Gastrocnemius medialis (tissue), 4 donors: ENCODE data around the gene IL15. TPM values are rescaled to one million over a fixed set of nuclear protein-coding genes. Genes with fewer than 3 reads are reported as not detected.
A peak's percentile ranks its signal among the peaks of the same experiment; 100 is the strongest.

Experiments
- ATAC-seq, 2 donors: fragments of 150-250 bp; one replicate each; pipeline ENCODE4 v1.9.1; 2016
- DNase-seq, 2 donors: peaks; one replicate each; pipeline ENCODE4 v3.0.0-alpha.2; 2019
- H3K27ac ChIP-seq, 4 donors: fragments of 200-600 bp; sonication (generic); 1 replicate in 1 of 4; 2 replicates in 3 of 4; pipeline ENCODE4 v1.5.1; 2016 to 2018; ENCODE audit warnings: mild to moderate bottlenecking in 2 of 4, moderate library complexity in 1 of 4
- H3K27me3 ChIP-seq, 3 donors: fragments of 200-600 bp; sonication (generic) in 2 of 3; 1 replicate in 1 of 3; 2 replicates in 2 of 3; pipeline versions ENCODE4 v1.5.1 to v1.6.0; 2016 to 2019; ENCODE audit warnings: mild to moderate bottlenecking in 1 of 3, moderate library complexity in 1 of 3
- H3K36me3 ChIP-seq, 2 donors: fragments of 200-600 bp; sonication (generic) in 1 of 2; one replicate each; pipeline ENCODE4 v1.5.1; 2017 to 2018
- H3K4me1 ChIP-seq, 2 donors: fragments of 200-600 bp; sonication (generic) in 1 of 2; one replicate each; pipeline ENCODE4 v1.5.1; 2016 to 2017; ENCODE audit warnings: mild to moderate bottlenecking in 2 of 2
- H3K4me3 ChIP-seq, 4 donors: fragments of 200-600 bp; sonication (generic) in 3 of 4; 1 replicate in 1 of 4; 2 replicates in 3 of 4; pipeline ENCODE4 v1.5.1; 2016 to 2019; ENCODE audit warnings: mild to moderate bottlenecking in 2 of 4
- H3K9me3 ChIP-seq, 3 donors: fragments of 200-600 bp; sonication (generic) in 2 of 3; 1 replicate in 1 of 3; 2 replicates in 2 of 3; pipeline ENCODE4 v1.5.1; 2016 to 2019
- CTCF ChIP-seq, 5 experiments: fragments of 450-650 bp in 3 of 5; fragments of 200-600 bp in 2 of 5; sonication (generic) in 2 of 5; IDR thresholded peaks in 4 of 5; conservative IDR thresholded peaks in 1 of 5; 1 replicate in 4 of 5; 2 replicates in 1 of 5; pipeline ENCODE4 v1.5.1; 2016 to 2019; ENCODE audit warnings: antibody characterized with exemption in 5 of 5, mild to moderate bottlenecking in 3 of 5, moderate library complexity in 3 of 5
- POLR2A ChIP-seq, 2 donors: fragments of 450-650 bp; IDR thresholded peaks; one replicate each; pipeline ENCODE4 v1.6.1; 2017; ENCODE audit warnings: antibody characterized with exemption in 2 of 2, mild to moderate bottlenecking in 2 of 2, moderate library complexity in 2 of 2
- in situ Hi-C, 4 donors: fragments of 200-750 bp; cut with MboI; loops; one replicate each; pipeline versions ENCODE4 v1.15.0 to v1.8.0; 2017; ENCODE audit warnings: low sequenced_read_pairs in 4 of 4
- intact Hi-C: fragments of 100-400 bp; cut with DNase I; formaldehyde crosslinking; loops from one replicate; pipeline ENCODE4 v1.15.1; 2023; ENCODE audit warnings: low total_unique reads
- total RNA-seq, 4 donors: library from RNA; depleted of rRNA; stranded (reverse); fragments of >200 nt; gene quantifications; one replicate each; pipeline versions ENCODE4 v1.1.0 to v1.2.3, GENCODE V29; 2016

Gene IL15
- total RNA-seq, 4 donors from 2014 or later: 2.1 to 6.1 (median 2.7) TPM

GRCh38 chr4:141706445-141706844, 70.1 kb downstream of the IL15 start:
- Histone ChIP-seq H3K4me1 (no peaks in the 10 kb centered on the region), H3K27ac (no peak overlapping the region), H3K9me3 (peaks cover 0 to 15% (median 0%) of the 10 kb centered on the region in 3 donors), H3K4me3 (no peak overlapping the region), H3K36me3 (no peaks in the 10 kb centered on the region), H3K27me3 (no peaks in the 10 kb centered on the region)
- intact Hi-C loops (loop anchor here (10.0 kb wide), 1 partner anchor 362 kb away; no protein-coding TSS in a partner anchor), in situ Hi-C loops (no loop called here)
- ATAC-seq (no peak), DNase-seq (no peak)
- TF ChIP-seq CTCF (IDR thresholded peaks at IDR 0.05 in 4 of 5, conservative IDR thresholded peaks at IDR 0.05 in 1 of 5) (no peak), POLR2A (IDR thresholded peaks at IDR 0.05) (no peak)

GRCh38 chr4:141711211-141711610, 74.8 kb downstream of the IL15 start:
- DNase-seq: no peak
- Histone ChIP-seq H3K4me1 (no peaks in the 10 kb centered on the region), H3K36me3 (no peaks in the 10 kb centered on the region), H3K27me3 (no peaks in the 10 kb centered on the region), H3K9me3 (peaks cover 0 to 11% (median 0%) of the 10 kb centered on the region in 3 donors), H3K4me3 (no peak overlapping the region), H3K27ac (no peak overlapping the region)
- in situ Hi-C loops: no loop called here
- intact Hi-C loops: loop anchor here (10.0 kb wide), 1 partner anchor 406 kb away; no protein-coding TSS in a partner anchor
- TF ChIP-seq CTCF (IDR thresholded peaks at IDR 0.05 in 4 of 5, conservative IDR thresholded peaks at IDR 0.05 in 1 of 5) (peak in 4 of 5 experiments; percentile 27 to 46 (median 40)), POLR2A (IDR thresholded peaks at IDR 0.05) (no peak)
- ATAC-seq: no peak

GRCh38 chr4:141713185-141713584, 76.8 kb downstream of the IL15 start:
- Histone ChIP-seq H3K9me3 (no peaks in the 10 kb centered on the region), H3K27ac (no peak overlapping the region), H3K4me3 (no peak overlapping the region), H3K4me1 (no peaks in the 10 kb centered on the region), H3K36me3 (no peaks in the 10 kb centered on the region), H3K27me3 (no peaks in the 10 kb centered on the region)
- TF ChIP-seq POLR2A (IDR thresholded peaks at IDR 0.05) (no peak), CTCF (IDR thresholded peaks at IDR 0.05 in 4 of 5, conservative IDR thresholded peaks at IDR 0.05 in 1 of 5) (no peak)
- ATAC-seq (no peak), DNase-seq (no peak)
- intact Hi-C loops (loop anchor here (10.0 kb wide), 1 partner anchor 408 kb away; no protein-coding TSS in a partner anchor), in situ Hi-C loops (no loop called here)

- H3K4me3 ChIP-seq: no peak overlapping the region
- H3K9me3 ChIP-seq: no peaks in the 10 kb centered on the region
- intact Hi-C loops: loop anchor here (10.0 kb wide), 1 partner anchor 409 kb away; no protein-coding TSS in a partner anchor
- ATAC-seq: no peak
- no peak overlapping the region for H3K27ac ChIP-seq
- TF ChIP-seq CTCF (IDR thresholded peaks at IDR 0.05 in 4 of 5, conservative IDR thresholded peaks at IDR 0.05 in 1 of 5) (no peak), POLR2A (IDR thresholded peaks at IDR 0.05) (no peak)
- in situ Hi-C loops: no loop called here
- no peaks in the 10 kb centered on the region for H3K27me3 ChIP-seq
- DNase-seq: no peak
- no peaks in the 10 kb centered on the region for H3K36me3 ChIP-seq
- no peaks in the 10 kb centered on the region for H3K4me1 ChIP-seq
Observed at GRCh38 chr4:141713771-141714445, 77.5 kb downstream of the IL15 start.
